GM12891 (cell line): ENCODE results near the gene SEZ6L2.
"Not testable (repeated sequence)": the region's sequence is repeated elsewhere in the genome, so short reads cannot be mapped to it uniquely, and the experiment has no call there.

ENCODE experiments used
- DNase-seq: peaks from one replicate; pipeline ENCODE4 v3.0.0; 2011; ENCODE audit warnings: low spot score; ENCODE audit not compliant: insufficient read length
- FAIRE-seq: peaks from 2 replicates; lab custom pipeline; 2011; peaks lifted over from hg19 to GRCh38; lab: Jason Lieb, UNC
- PAX5 ChIP-seq: IDR thresholded peaks from 2 replicates; pipeline ENCODE4 v1.6.1; 2011; ENCODE audit warnings: low read length, moderate library complexity, mild to moderate bottlenecking; ENCODE audit not compliant: insufficient read depth, severe bottlenecking
- POLR2A ChIP-seq: IDR thresholded peaks from 2 replicates; pipeline ENCODE4 v1.6.1; 2011; ENCODE audit warnings: low read depth, low read length, control low read depth
- POLR2AphosphoS5 ChIP-seq: IDR thresholded peaks from 2 replicates; pipeline ENCODE4 v1.6.1; 2011; ENCODE audit warnings: low read depth, low read length, control low read depth
- POU2F2 ChIP-seq: IDR thresholded peaks from 2 replicates; pipeline ENCODE4 v1.6.1; 2011; ENCODE audit warnings: low read depth, mild to moderate bottlenecking, control low read depth, low read length, moderate library complexity
- SPI1 ChIP-seq: IDR thresholded peaks from 2 replicates; pipeline ENCODE4 v1.6.1; 2011; ENCODE audit warnings: low read depth, low read length, control low read depth
- TAF1 ChIP-seq: IDR thresholded peaks from 2 replicates; pipeline ENCODE4 v1.6.1; 2011; ENCODE audit warnings: low read depth, low read length, control low read depth

The SEZ6L2 gene

DNA sequence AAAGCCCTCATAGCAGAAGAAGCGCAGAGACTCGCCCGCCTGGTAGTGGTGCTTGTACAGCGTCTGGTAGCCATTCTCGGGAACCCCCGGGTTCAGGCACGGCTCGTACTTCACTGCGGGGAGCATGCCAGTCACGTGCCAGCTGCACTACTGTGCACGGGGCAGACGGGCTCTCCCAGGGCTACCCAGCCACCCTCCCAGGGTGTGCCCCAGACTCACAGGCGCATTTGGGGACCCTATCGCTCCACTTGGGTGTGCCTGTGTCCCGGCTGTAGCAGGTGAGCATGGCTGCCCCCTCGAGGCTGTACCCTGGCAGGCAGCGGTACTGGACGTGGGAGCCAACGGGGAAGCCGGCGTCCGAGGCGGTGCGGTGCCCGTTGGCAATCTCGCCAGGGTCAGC is 26.0 kb downstream of the SEZ6L2 start:
- DNase-seq, result no peak
- TF ChIP-seq TAF1 (no peak), POLR2AphosphoS5 (no peak), SPI1 (no peak)
- no peak for FAIRE-seq

DNA sequence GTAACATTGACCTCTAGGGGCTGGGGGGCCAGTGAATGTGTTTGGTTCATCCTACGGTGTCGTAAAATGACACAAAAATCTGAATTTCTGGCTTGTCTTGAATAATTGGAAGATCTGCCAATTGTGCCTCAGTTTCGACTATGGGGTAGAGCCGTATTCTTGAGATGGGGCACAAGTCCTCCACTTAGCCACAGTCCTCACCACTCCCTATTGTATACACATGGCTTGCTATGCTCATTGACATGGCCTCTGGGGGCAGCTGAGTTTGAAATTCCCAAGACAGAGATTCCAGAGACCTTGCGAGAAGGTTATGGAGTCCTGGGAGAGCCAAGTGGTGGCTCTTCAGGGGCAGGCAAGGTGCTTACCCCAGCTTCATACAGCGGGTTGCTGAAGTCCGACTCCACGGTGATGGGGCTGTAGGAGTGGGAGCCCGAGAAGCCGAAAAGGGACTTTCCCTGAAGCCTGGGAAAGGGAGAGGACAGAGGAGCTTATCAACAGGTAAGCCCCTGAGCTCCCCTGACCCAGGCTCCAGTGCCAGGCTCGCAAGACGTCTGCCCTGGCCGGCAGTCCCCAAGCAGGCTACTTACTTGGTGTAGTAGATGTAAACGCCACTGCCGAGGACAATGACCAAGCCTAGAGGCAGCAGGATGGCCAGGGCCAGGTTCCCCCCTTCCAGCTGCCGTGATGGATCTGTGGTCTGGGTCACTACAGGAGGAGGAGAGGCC is 27.4 kb downstream of the SEZ6L2 start:
- TF ChIP-seq POLR2AphosphoS5 (no peak), TAF1 (no peak), PAX5 (no peak), POU2F2 (no peak), POLR2A (no peak), SPI1 (no peak)
- FAIRE-seq (no peak), DNase-seq (no peak)

- not testable (repeated sequence) for DNase-seq, FAIRE-seq
Measured at GRCh38 chr16:29869067-29869466, 30.3 kb downstream of the SEZ6L2 start.

DNA sequence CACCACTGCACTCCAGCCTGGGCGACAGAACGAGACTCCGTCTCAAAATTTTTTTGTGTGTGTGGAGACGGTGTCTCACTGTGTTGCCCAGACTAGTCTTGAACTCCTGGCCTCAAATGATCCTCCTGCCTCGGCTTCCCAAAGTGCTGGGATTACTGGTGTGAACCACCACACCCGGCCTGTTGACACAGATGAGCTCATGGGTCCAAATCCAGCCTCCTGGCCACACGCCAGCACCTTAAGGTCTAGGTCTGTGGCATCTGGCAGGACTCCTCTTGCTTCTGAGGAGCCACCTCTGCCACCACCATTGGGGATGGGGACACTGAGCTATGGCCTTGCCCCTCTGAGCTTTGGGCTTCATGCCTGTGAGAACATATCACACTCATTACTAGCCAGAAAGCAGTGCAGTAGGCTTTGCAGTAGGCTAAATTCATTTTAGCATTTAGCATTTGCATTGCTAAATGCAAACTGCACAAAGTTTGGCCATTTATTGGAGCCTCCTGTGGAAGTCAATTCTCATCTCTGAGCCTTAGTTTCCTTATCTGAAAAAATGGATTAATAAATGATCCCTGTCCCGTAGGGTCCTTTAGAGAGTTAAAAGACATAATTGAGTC is 30.8 kb downstream of the SEZ6L2 start:
- TF ChIP-seq TAF1 (no peak), POLR2AphosphoS5 (no peak), SPI1 (no peak)
- DNase-seq, result no peak
- FAIRE-seq, result no peak

DNA sequence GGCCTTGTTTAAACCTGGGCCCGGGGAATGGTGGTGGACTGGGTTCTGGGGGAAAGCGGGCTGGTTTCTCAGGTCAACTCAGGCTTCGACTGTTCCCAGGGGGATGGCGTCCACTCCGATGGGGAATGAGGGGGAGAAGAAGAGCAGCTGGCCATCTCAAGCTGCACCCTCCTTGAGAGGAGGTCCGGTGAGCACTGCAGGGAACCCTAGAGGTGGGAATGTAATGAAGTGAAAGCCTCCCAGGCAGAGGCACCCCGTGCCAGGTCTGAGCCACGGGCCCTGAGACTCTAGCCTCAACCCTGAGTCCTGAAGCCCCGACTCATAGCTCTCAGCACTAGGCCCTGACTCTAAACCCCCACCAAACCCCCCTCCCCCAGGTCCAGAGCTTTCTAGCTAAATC is 35.1 kb downstream of the SEZ6L2 start:
- TF ChIP-seq TAF1, result no peak
- TF ChIP-seq PAX5, result no peak
- no peak for TF ChIP-seq SPI1
- TF ChIP-seq POLR2A, result no peak
- TF ChIP-seq POLR2AphosphoS5, result no peak
- TF ChIP-seq POU2F2, result no peak
- FAIRE-seq, result no peak
- DNase-seq, result no peak

DNA sequence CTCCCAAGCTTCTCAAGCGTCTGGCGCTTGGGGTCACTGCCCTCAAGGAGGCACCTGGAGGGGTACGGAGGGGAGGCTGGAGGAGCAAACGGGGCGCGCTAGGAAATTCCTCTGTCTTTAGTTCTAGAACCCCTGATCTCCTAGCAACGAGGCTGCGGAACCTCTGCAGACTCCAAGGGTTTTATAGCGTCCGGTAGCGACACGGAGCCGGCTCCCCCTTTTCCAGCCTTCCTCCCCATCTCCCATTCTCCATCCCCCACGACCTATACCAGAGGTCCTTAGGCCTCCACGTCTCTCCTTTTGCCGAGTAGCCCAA is 35.7 kb downstream of the SEZ6L2 start:
- DNase-seq (no peak), FAIRE-seq (no peak)
- TF ChIP-seq PAX5 (no peak), TAF1 (no peak), POU2F2 (no peak), POLR2AphosphoS5 (no peak), SPI1 (no peak), POLR2A (no peak)

GRCh38 chr16:29862884-29863668 is 36.3 kb downstream of the SEZ6L2 start, which contains the start of gene CDIPT:
Gene CDIPT (minus strand): TSS chr16:29863226. CDS start chr16:29862857, 369 bp downstream.
- TF ChIP-seq POLR2A (no peak), TAF1 (peak; percentile 35; the same call in 1 of the 2 replicates), POLR2AphosphoS5 (no peak), PAX5 (no peak), SPI1 (no peak), POU2F2 (no peak; the same call in 1 of the 2 replicates)
- FAIRE-seq, result peak; percentile 88
- DNase-seq, result peak; percentile 89

GRCh38 chr16:29862383-29862883 is 36.9 kb downstream of the SEZ6L2 start:
- TF ChIP-seq POLR2A (no peak), POLR2AphosphoS5 (no peak), POU2F2 (no peak), PAX5 (no peak), SPI1 (no peak), TAF1 (no peak)
- DNase-seq (no peak), FAIRE-seq (no peak)

DNA sequence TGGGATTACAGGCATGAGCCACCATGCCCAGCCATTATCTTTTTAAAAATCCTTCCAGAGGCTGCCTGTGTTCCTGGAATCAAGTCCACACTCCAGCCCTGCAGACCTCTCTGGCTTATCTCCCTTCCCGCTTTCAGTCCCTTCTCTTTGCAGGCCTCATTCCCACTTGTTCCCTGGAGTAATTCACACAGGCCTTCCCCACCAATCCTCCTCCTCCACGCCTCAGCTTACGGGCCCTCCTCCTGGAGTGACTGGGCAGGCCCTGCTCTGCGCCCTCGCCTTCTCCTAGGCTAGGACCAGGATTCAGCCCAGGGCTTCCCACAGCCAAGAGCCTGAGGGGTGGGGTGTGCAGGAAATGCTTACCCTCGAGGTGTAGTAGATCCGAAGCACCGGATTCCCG is 39.1 kb downstream of the SEZ6L2 start:
- TF ChIP-seq PAX5 (no peak), POLR2AphosphoS5 (no peak), TAF1 (no peak), SPI1 (no peak), POU2F2 (no peak), POLR2A (no peak)
- DNase-seq (no peak), FAIRE-seq (no peak)

- no peak for DNase-seq
- no peak for FAIRE-seq
- TF ChIP-seq SPI1 (no peak), POU2F2 (no peak), POLR2A (no peak), POLR2AphosphoS5 (no peak), PAX5 (no peak), TAF1 (no peak)
Measured at GRCh38 chr16:29858974-29859373, 40.4 kb downstream of the SEZ6L2 start.
